DMS114 treated with DMSO at 0.1 percent for 48 hours (cell line): ENCODE data around the gene CRCP.
"Not testable (repeated sequence)": the region's sequence is repeated elsewhere in the genome, so short reads cannot be mapped to it uniquely, and the experiment has no call there.

Experiments
- DNase-seq: peaks from one replicate; lab custom pipeline; 2025; ENCODE audit not compliant: unreplicated experiment; lab: John Stamatoyannopoulos, UW

CRCP gene

GRCh38 chr7:66152371-66153191, 37.9 kb downstream of the CRCP start:
- DNase-seq = no peak

GRCh38 chr7:66153691-66154090, 39.0 kb downstream of the CRCP start:
- no peak for DNase-seq

GRCh38 chr7:66156035-66156434, 41.4 kb downstream of the CRCP start:
- not testable (repeated sequence) for DNase-seq

GRCh38 chr7:66157060-66157459, 42.4 kb downstream of the CRCP start:
- no peak for DNase-seq

- DNase-seq = no peak
These were observed 48.0 kb downstream of the CRCP start for GRCh38 chr7:66162622-66163021.

GRCh38 chr7:66163186-66163610, 48.6 kb downstream of the CRCP start:
- DNase-seq = no peak

- DNase-seq = no peak
These were observed 49.7 kb downstream of the CRCP start for GRCh38 chr7:66164356-66164755.

- no peak for DNase-seq
These were observed 53.2 kb downstream of the CRCP start for GRCh38 chr7:66167773-66168387.

- no peak for DNase-seq
These were observed 55.0 kb downstream of the CRCP start for GRCh38 chr7:66169616-66170015.

- no peak for DNase-seq
These were observed 55.9 kb downstream of the CRCP start for GRCh38 chr7:66170309-66171231.

GRCh38 chr7:66172536-66173401, 58.1 kb downstream of the CRCP start:
- not testable (repeated sequence) for DNase-seq

- no peak for DNase-seq
These were observed 59.2 kb downstream of the CRCP start for GRCh38 chr7:66173856-66174255.

GRCh38 chr7:66175006-66175405, 60.4 kb downstream of the CRCP start:
- DNase-seq = not testable (repeated sequence)

GRCh38 chr7:66176914-66177313, 62.3 kb downstream of the CRCP start:
- DNase-seq = no peak

GRCh38 chr7:66178258-66178657, 63.6 kb downstream of the CRCP start:
- no peak for DNase-seq

- no peak for DNase-seq
These were observed 66.7 kb downstream of the CRCP start for GRCh38 chr7:66181329-66181728.

- DNase-seq = no peak
These were observed 67.2 kb downstream of the CRCP start for GRCh38 chr7:66181845-66182244.

GRCh38 chr7:66182920-66183319, 68.3 kb downstream of the CRCP start:
- no peak for DNase-seq

GRCh38 chr7:66183700-66184099, 69.1 kb downstream of the CRCP start:
- no peak for DNase-seq

GRCh38 chr7:66185680-66186187, 71.1 kb downstream of the CRCP start:
- no peak for DNase-seq
